Chondrocyte (in vitro differentiated cells): Measurements from ENCODE around the gene HERC3. TPM values are rescaled to one million over a fixed set of nuclear protein-coding genes. Genes with fewer than 3 reads are reported as not detected.

Experiments used
- DNase-seq: peaks from one replicate; pipeline ENCODE4 v3.0.0; 2021; ENCODE audit warnings: mixed read lengths, low spot score
- H3K27ac Mint-ChIP-seq: one replicate; pipeline ENCODE4 v1.8.0; 2021; ENCODE audit warnings: mild to moderate bottlenecking, moderate library complexity, mixed read lengths; ENCODE audit not compliant: unreplicated experiment
- H3K27me3 Mint-ChIP-seq: 2 replicates; pipeline ENCODE4 v1.8.0; 2021; ENCODE audit warnings: low read depth, mixed read lengths
- H3K36me3 Mint-ChIP-seq: 2 replicates; pipeline ENCODE4 v1.8.0; 2021; ENCODE audit warnings: low read depth, mixed read lengths
- H3K4me1 Mint-ChIP-seq: 2 replicates; pipeline ENCODE4 v1.8.0; 2021; ENCODE audit warnings: low read depth, mild to moderate bottlenecking, mixed read lengths
- H3K4me3 Mint-ChIP-seq: one replicate; pipeline ENCODE4 v1.8.0; 2021; ENCODE audit warnings: mild to moderate bottlenecking, moderate library complexity, mixed read lengths; ENCODE audit not compliant: unreplicated experiment
- H3K9me3 Mint-ChIP-seq: 2 replicates; pipeline ENCODE4 v1.8.0; 2021; ENCODE audit warnings: low read depth, mixed read lengths
- CTCF ChIP-seq: fragments of 200-600 bp; sonication (generic); IDR thresholded peaks from 2 replicates; pipeline ENCODE4 v1.5.0; 2021; ENCODE audit warnings: antibody characterized with exemption, mild to moderate bottlenecking, moderate library complexity
- total RNA-seq: library from RNA; stranded (reverse); gene quantifications from 3 replicates; pipeline ENCODE4 v1.2.1, GENCODE V29; 2021

Gene HERC3
- total RNA-seq, 1 donor from 2014 or later = 16.7 TPM

- no peak for TF ChIP-seq CTCF
- H3K4me3 Mint-ChIP-seq = no peak overlapping the region
- H3K27ac Mint-ChIP-seq = peak overlapping the region; percentile 82
- peaks cover 60% of the 10 kb centered on the region for H3K4me1 Mint-ChIP-seq
- H3K36me3 Mint-ChIP-seq = peaks cover 9% of the 10 kb centered on the region
- no peak for DNase-seq
- H3K27me3 Mint-ChIP-seq = no peaks in the 10 kb centered on the region
- H3K9me3 Mint-ChIP-seq = no peaks in the 10 kb centered on the region
Measured at GRCh38 chr4:88743696-88744095, 151.4 kb downstream of the HERC3 start.

- no peak overlapping the region for H3K4me3 Mint-ChIP-seq
- peaks cover 60% of the 10 kb centered on the region for H3K4me1 Mint-ChIP-seq
- TF ChIP-seq CTCF = no peak
- no peaks in the 10 kb centered on the region for H3K27me3 Mint-ChIP-seq
- no peak for DNase-seq
- H3K36me3 Mint-ChIP-seq = peaks cover 16% of the 10 kb centered on the region
- H3K27ac Mint-ChIP-seq = peak overlapping the region; percentile 82
- no peaks in the 10 kb centered on the region for H3K9me3 Mint-ChIP-seq
Measured at GRCh38 chr4:88744609-88745008, 152.3 kb downstream of the HERC3 start.

- Mint-ChIP-seq H3K4me3 (no peak overlapping the region), H3K36me3 (peaks cover 19% of the 10 kb centered on the region), H3K27me3 (no peaks in the 10 kb centered on the region), H3K4me1 (peaks cover 55% of the 10 kb centered on the region), H3K27ac (no peak overlapping the region), H3K9me3 (no peaks in the 10 kb centered on the region)
- no peak for TF ChIP-seq CTCF
- DNase-seq = no peak
Measured at GRCh38 chr4:88745175-88745574, 152.9 kb downstream of the HERC3 start.

GRCh38 chr4:88745581-88746163 lies 153.4 kb downstream of the HERC3 start:
- Mint-ChIP-seq H3K4me1 (peaks cover 50% of the 10 kb centered on the region), H3K36me3 (peaks cover 21% of the 10 kb centered on the region), H3K9me3 (no peaks in the 10 kb centered on the region), H3K27me3 (no peaks in the 10 kb centered on the region), H3K27ac (peak overlapping the region; percentile 62), H3K4me3 (no peak overlapping the region)
- no peak for DNase-seq
- no peak for TF ChIP-seq CTCF

- peaks cover 22% of the 10 kb centered on the region for H3K36me3 Mint-ChIP-seq
- peaks cover 51% of the 10 kb centered on the region for H3K4me1 Mint-ChIP-seq
- TF ChIP-seq CTCF = no peak
- no peak for DNase-seq
- peak overlapping the region; percentile 62 for H3K27ac Mint-ChIP-seq
- H3K4me3 Mint-ChIP-seq = no peak overlapping the region
- no peaks in the 10 kb centered on the region for H3K27me3 Mint-ChIP-seq
- no peaks in the 10 kb centered on the region for H3K9me3 Mint-ChIP-seq
Measured at GRCh38 chr4:88746206-88746605, 153.9 kb downstream of the HERC3 start.
